MCF 10A (cell line): ENCODE results near the gene PIP4K2A. TPM values are rescaled to one million over a fixed set of nuclear protein-coding genes. Genes with fewer than 3 reads are reported as not detected.

Experiments
- BruUV-seq: library from RNA; stranded (reverse); fragments of 400-500 nt; replicated peaks from 2 replicates; lab custom pipeline; 2021; lab: Mats Ljungman, UMichigan
- CTCF ChIA-PET: fragments of 300-600 bp; sonication (Branson Sonifier 250); formaldehyde crosslinking; extraction: SDS; loops from one replicate; lab custom pipeline; 2021; ENCODE audit warnings: antibody characterized with exemption, inconsistent platforms; lab: Yijun Ruan, JAX
- POLR2A ChIA-PET: fragments of 300-600, 350-650 bp; sonication (Branson Sonifier 250); formaldehyde crosslinking; extraction: SDS; loops from one replicate; lab custom pipeline; 2020; ENCODE audit warnings: antibody characterized with exemption, inconsistent platforms; lab: Yijun Ruan, JAX
- DNase-seq: peaks from one replicate; pipeline ENCODE4 v3.0.0-alpha.2; 2018; ENCODE audit not compliant: unreplicated experiment
- H3K27ac Mint-ChIP-seq: one replicate; pipeline ENCODE4 v1.8.0; 2022; ENCODE audit warnings: mild to moderate bottlenecking, low read depth, mixed read lengths; ENCODE audit not compliant: unreplicated experiment
- H3K27me3 Mint-ChIP-seq: one replicate; pipeline ENCODE4 v1.8.0; 2022; ENCODE audit warnings: mixed read lengths; ENCODE audit not compliant: insufficient read depth, unreplicated experiment
- H3K36me3 Mint-ChIP-seq: one replicate; pipeline ENCODE4 v1.8.0; 2022; ENCODE audit warnings: mild to moderate bottlenecking, moderate library complexity, mixed read lengths; ENCODE audit not compliant: insufficient read depth, unreplicated experiment
- H3K4me1 Mint-ChIP-seq: one replicate; pipeline ENCODE4 v1.8.0; 2022; ENCODE audit warnings: mixed read lengths; ENCODE audit not compliant: insufficient read depth, unreplicated experiment
- H3K4me3 Mint-ChIP-seq: one replicate; pipeline ENCODE4 v1.8.0; 2022; ENCODE audit warnings: mild to moderate bottlenecking, moderate library complexity, mixed read lengths; ENCODE audit not compliant: unreplicated experiment
- H3K9me3 Mint-ChIP-seq: one replicate; pipeline ENCODE4 v1.8.0; 2022; ENCODE audit warnings: mixed read lengths; ENCODE audit not compliant: unreplicated experiment
- CTCF ChIP-seq: fragments of 200-600 bp; IDR thresholded peaks from one replicate; pipeline ENCODE4 v1.8.0; 2022; ENCODE audit warnings: antibody characterized with exemption, mild to moderate bottlenecking; ENCODE audit not compliant: unreplicated experiment
- intact Hi-C: fragments of 100-400 bp; cut with micrococcal nuclease; formaldehyde crosslinking; loops from 2 replicates; pipeline ENCODE4 v1.14.1; 2022
- total RNA-seq: library from RNA; stranded (reverse); gene quantifications from 2 replicates; pipeline ENCODE4 v1.2.3, GENCODE V29; 2022

PIP4K2A gene
- total RNA-seq, 1 experiment from 2014 or later = 24.2 TPM

GRCh38 chr10:22758867-22759266 lies 44.5 kb upstream of the PIP4K2A start:
- Mint-ChIP-seq H3K9me3 (no peaks in the 10 kb centered on the region), H3K27ac (no peak overlapping the region), H3K27me3 (no peaks in the 10 kb centered on the region), H3K36me3 (peaks cover 7% of the 10 kb centered on the region), H3K4me1 (no peaks in the 10 kb centered on the region), H3K4me3 (no peak overlapping the region)
- ChIA-PET CTCF (no interaction called here), POLR2A (no interaction called here)
- intact Hi-C loops = no loop called here
- TF ChIP-seq CTCF = no peak
- BruUV-seq = no TSS peak
- no peak for DNase-seq

- POLR2A ChIA-PET = no interaction called here
- Mint-ChIP-seq H3K27ac (no peak overlapping the region), H3K4me3 (no peak overlapping the region), H3K36me3 (peaks cover 7% of the 10 kb centered on the region), H3K27me3 (no peaks in the 10 kb centered on the region), H3K4me1 (no peaks in the 10 kb centered on the region), H3K9me3 (no peaks in the 10 kb centered on the region)
- CTCF ChIA-PET = no interaction called here
- no TSS peak for BruUV-seq
- no peak for DNase-seq
- intact Hi-C loops = no loop called here
- no peak for TF ChIP-seq CTCF
These were observed 39.9 kb upstream of the PIP4K2A start for GRCh38 chr10:22754296-22754695.

- ChIA-PET CTCF (no interaction called here), POLR2A (no interaction called here)
- BruUV-seq = no TSS peak
- Mint-ChIP-seq H3K4me1 (no peaks in the 10 kb centered on the region), H3K9me3 (no peaks in the 10 kb centered on the region), H3K36me3 (peaks cover 7% of the 10 kb centered on the region), H3K27ac (no peak overlapping the region), H3K4me3 (no peak overlapping the region), H3K27me3 (no peaks in the 10 kb centered on the region)
- intact Hi-C loops = no loop called here
- DNase-seq = no peak
- TF ChIP-seq CTCF = no peak
These were observed 39.4 kb upstream of the PIP4K2A start for GRCh38 chr10:22753786-22754185.

GRCh38 chr10:22752272-22752889 lies 38.0 kb upstream of the PIP4K2A start:
- Mint-ChIP-seq H3K27me3 (no peaks in the 10 kb centered on the region), H3K4me3 (no peak overlapping the region), H3K27ac (no peak overlapping the region), H3K36me3 (peaks cover 7% of the 10 kb centered on the region), H3K4me1 (no peaks in the 10 kb centered on the region), H3K9me3 (no peaks in the 10 kb centered on the region)
- intact Hi-C loops = no loop called here
- POLR2A ChIA-PET = interaction anchor here (0.7 kb wide), 1 partner anchor 10 kb away, joined by 3 read pairs; no protein-coding TSS in a partner anchor
- no peak for DNase-seq
- CTCF ChIA-PET = no interaction called here
- BruUV-seq = no TSS peak
- TF ChIP-seq CTCF = no peak
